Activated CD4-positive, alpha-beta T cell treated with anti-CD3 and anti-CD28 coated beads for 36 hours (primary cell): ENCODE results near the gene AGPAT3. TPM values are rescaled to one million over a fixed set of nuclear protein-coding genes. Genes with fewer than 3 reads are reported as not detected.

Experiments
- ATAC-seq: fragments of 200-7000 bp; cut with Tn5 transposase; one replicate; pipeline ENCODE4 v1.10.0; 2021; ENCODE audit warnings: mild to moderate bottlenecking, moderate library complexity
- CTCF ChIA-PET: fragments of 350-600 bp; sonication (Branson Sonifier 250); formaldehyde crosslinking; loops from one replicate; lab custom pipeline; 2021; ENCODE audit warnings: antibody characterized with exemption; lab: Charles Lee
- POLR2A ChIA-PET: fragments of 350-600 bp; sonication (Branson Sonifier 250); formaldehyde crosslinking; loops from one replicate; lab custom pipeline; 2021; ENCODE audit warnings: antibody characterized with exemption, inconsistent platforms; lab: Charles Lee
- DNase-seq: peaks from one replicate; pipeline ENCODE4 v3.0.0-alpha.2; 2020
- H3K27ac Mint-ChIP-seq: one replicate; pipeline ENCODE4 v1.8.0; 2021; ENCODE audit warnings: mixed read lengths
- H3K27me3 Mint-ChIP-seq: one replicate; pipeline ENCODE4 v1.8.0; 2021; ENCODE audit warnings: mixed read lengths
- H3K36me3 Mint-ChIP-seq: one replicate; pipeline ENCODE4 v1.8.0; 2021; ENCODE audit warnings: low read depth, mixed read lengths
- H3K4me1 Mint-ChIP-seq: one replicate; pipeline ENCODE4 v1.8.0; 2021; ENCODE audit warnings: mixed read lengths
- H3K4me3 Mint-ChIP-seq: one replicate; pipeline ENCODE4 v1.8.0; 2021; ENCODE audit warnings: mild to moderate bottlenecking, moderate library complexity, mixed read lengths
- H3K9me3 Mint-ChIP-seq: one replicate; pipeline ENCODE4 v1.8.0; 2021; ENCODE audit warnings: low read depth, mixed read lengths
- intact Hi-C, 2 experiments: fragments of 100-400 bp; cut with DNase I in 1 of 2; cut with micrococcal nuclease in 1 of 2; formaldehyde crosslinking; loops; one replicate each; pipeline versions ENCODE4 v1.14.2 to v1.15.1; 2022 to 2024; cut with DNase I, micrococcal nuclease
- total RNA-seq, 2 experiments: library from RNA; stranded (reverse); gene quantifications; one replicate each; pipeline ENCODE4 v1.2.3, GENCODE V29; 2021

Gene AGPAT3
- total RNA-seq, 2 experiments from 2014 or later, result 73.5 to 90.7 TPM

DNA sequence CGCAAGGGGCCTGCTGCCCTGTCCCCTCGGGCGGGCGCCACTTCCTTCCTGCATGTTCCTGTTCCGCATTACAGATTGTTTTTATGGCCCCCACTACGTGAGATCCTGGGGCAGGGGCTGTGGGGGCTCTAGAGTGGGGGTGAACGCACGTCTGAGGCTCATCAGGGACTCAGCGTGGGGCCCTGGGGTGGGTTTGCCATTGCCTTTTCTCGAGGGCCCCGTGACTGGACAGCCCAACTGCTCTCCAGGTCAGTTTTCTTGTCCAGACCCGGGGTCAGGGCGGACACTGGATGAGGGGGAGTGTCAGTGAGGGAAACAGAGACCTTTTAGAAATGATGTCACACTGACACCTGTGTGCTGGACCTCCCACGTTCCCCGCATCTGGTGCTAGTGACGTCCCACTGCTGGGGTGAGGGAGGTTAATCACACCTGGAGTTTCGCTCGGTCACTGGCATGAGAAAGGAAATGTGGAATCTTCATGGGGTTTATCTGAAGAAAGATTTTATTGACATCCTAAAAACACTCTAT, 65.9 kb downstream of the AGPAT3 start:
- ATAC-seq (no peak), DNase-seq (no peak)
- intact Hi-C loops, result no loop called here
- no peaks in the 10 kb centered on the region for H3K9me3 Mint-ChIP-seq
- no peak overlapping the region for H3K27ac Mint-ChIP-seq
- H3K27me3 Mint-ChIP-seq, result no peaks in the 10 kb centered on the region
- H3K4me3 Mint-ChIP-seq, result no peak overlapping the region
- CTCF ChIA-PET, result interaction anchor here (0.5 to 1.3 kb wide), 4 partner anchors 10 to 169 kb away, joined by 3 to 4 read pairs (median 3); no protein-coding TSS in a partner anchor
- peaks cover 4% of the 10 kb centered on the region for H3K36me3 Mint-ChIP-seq
- H3K4me1 Mint-ChIP-seq, result no peaks in the 10 kb centered on the region
- POLR2A ChIA-PET, result no interaction called here

DNA sequence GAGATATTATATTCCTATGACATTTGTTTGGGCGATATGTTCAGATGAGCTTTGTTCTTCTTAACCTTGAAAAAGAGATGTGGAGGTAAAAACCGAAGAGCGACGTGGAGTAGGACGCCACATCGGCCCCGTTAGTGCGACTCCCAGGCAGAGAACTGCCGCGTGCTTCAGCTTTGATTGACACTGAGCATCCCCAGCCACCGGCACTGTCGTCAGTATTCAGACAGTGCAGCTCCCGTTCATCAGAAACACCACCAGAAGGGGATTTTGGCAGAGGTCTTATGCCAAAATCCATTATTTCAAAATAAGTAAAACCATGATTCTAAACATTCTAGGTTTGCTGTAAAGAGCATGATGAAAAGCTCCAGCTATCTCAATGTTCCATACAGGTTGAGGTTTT, 66.5 kb downstream of the AGPAT3 start:
- ChIA-PET CTCF (interaction anchor here (0.6 to 1.3 kb wide), 3 partner anchors 10 to 169 kb away, joined by 3 to 4 read pairs (median 3); no protein-coding TSS in a partner anchor), POLR2A (no interaction called here)
- Mint-ChIP-seq H3K27ac (no peak overlapping the region), H3K9me3 (no peaks in the 10 kb centered on the region), H3K4me3 (no peak overlapping the region), H3K27me3 (no peaks in the 10 kb centered on the region), H3K4me1 (no peaks in the 10 kb centered on the region), H3K36me3 (peaks cover 4% of the 10 kb centered on the region)
- DNase-seq, result no peak
- intact Hi-C loops, result no loop called here
- ATAC-seq, result no peak

DNA sequence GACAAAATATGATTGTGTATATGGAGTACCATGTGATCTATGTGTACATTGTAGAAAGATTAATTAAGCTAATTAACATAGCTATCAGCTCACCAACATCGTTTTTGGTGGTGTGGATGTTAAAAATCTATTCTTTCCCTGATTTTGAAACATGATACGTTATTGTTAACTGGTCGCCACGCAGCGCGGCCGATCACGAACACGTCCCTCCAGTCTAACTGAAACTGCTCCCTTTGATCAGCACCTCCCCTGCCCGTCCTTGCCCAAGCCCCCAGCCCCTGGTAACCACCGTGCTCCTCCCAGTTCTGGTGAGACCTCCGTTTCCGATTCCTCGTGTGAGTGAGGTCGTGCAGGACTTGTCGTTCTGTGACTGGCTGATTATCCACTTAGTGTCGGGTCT, 67.0 kb downstream of the AGPAT3 start:
- no peak overlapping the region for H3K4me3 Mint-ChIP-seq
- H3K36me3 Mint-ChIP-seq, result peaks cover 4% of the 10 kb centered on the region
- ChIA-PET POLR2A (no interaction called here), CTCF (interaction anchor here (1.3 kb wide), 1 partner anchor 11 kb away, joined by 4 read pairs; no protein-coding TSS in a partner anchor)
- DNase-seq, result no peak
- no peak overlapping the region for H3K27ac Mint-ChIP-seq
- intact Hi-C loops, result no loop called here
- H3K27me3 Mint-ChIP-seq, result no peaks in the 10 kb centered on the region
- no peak for ATAC-seq
- no peaks in the 10 kb centered on the region for H3K9me3 Mint-ChIP-seq
- no peaks in the 10 kb centered on the region for H3K4me1 Mint-ChIP-seq

DNA sequence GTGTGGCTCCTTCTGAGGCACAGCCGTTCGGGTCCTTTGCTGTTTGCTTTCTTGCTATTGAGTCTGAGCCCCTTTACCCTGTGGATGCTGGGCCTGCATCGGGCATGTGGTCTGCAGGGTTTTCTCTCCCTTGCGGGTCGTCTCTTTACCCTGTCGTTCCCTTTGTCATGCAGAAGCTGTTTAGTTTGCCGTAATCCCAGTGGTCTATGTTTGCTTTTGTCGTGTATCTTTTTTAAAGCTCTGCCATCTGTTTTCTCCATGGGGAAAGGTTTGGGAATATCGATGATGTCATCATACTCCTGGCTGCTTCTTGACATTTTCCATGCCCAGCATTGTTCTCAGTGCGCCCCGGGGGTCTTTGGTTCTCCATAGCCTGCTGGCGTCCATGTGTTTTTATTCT, 68.2 kb downstream of the AGPAT3 start:
- Mint-ChIP-seq H3K4me1 (peaks cover 9% of the 10 kb centered on the region), H3K36me3 (peaks cover 4% of the 10 kb centered on the region), H3K4me3 (no peak overlapping the region), H3K27ac (no peak overlapping the region), H3K9me3 (no peaks in the 10 kb centered on the region), H3K27me3 (no peaks in the 10 kb centered on the region)
- ChIA-PET CTCF (no interaction called here), POLR2A (no interaction called here)
- DNase-seq (no peak), ATAC-seq (no peak)
- intact Hi-C loops, result no loop called here

DNA sequence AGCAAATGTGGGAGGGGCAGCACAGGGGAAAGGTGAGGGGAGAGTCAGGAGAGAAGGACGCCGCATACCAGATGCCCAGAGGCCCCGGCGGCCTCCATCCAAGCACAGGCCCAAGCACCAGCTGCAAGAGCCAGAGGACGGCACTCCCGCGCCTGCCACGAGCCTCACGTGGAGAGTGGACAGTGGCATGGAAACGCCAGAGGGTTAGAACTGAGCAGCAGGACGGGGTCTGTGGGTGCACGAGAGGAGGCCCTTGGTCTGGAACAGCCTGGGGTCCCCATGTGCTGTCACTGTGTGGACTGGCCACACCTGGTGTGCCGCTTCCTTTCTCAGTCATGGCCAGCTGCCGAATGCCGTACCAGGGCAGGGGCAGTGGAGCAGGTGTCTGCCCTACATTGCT, 68.7 kb downstream of the AGPAT3 start:
- peaks cover 2% of the 10 kb centered on the region for H3K36me3 Mint-ChIP-seq
- no peak overlapping the region for H3K4me3 Mint-ChIP-seq
- ATAC-seq (no peak), DNase-seq (no peak)
- ChIA-PET CTCF (interaction anchor here (0.6 kb wide), 1 partner anchor 227 kb away, joined by 3 read pairs; no protein-coding TSS in a partner anchor), POLR2A (no interaction called here)
- no peaks in the 10 kb centered on the region for H3K9me3 Mint-ChIP-seq
- no peaks in the 10 kb centered on the region for H3K27me3 Mint-ChIP-seq
- H3K4me1 Mint-ChIP-seq, result peaks cover 13% of the 10 kb centered on the region
- no peak overlapping the region for H3K27ac Mint-ChIP-seq
- intact Hi-C loops, result no loop called here

DNA sequence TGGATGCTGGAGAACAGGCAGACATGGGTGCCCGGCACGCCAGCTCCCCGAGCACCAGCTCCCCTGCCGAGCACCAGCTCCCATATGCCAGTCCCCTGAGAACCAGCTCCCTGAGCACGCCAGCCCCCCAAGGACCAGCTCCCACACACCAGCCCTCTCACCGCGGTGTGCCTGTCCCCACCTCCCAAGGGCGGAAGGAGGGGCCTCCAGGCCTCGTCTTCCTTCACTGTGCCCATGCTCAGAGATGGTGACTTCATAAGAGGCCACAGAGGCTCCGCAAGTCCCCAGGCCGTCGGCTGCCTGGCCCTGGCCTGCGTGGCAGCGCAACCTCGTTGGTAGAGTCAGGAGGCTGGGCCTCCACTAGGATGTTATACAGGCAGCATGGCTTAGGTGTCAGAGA, 69.1 kb downstream of the AGPAT3 start:
- H3K4me3 Mint-ChIP-seq, result no peak overlapping the region

DNA sequence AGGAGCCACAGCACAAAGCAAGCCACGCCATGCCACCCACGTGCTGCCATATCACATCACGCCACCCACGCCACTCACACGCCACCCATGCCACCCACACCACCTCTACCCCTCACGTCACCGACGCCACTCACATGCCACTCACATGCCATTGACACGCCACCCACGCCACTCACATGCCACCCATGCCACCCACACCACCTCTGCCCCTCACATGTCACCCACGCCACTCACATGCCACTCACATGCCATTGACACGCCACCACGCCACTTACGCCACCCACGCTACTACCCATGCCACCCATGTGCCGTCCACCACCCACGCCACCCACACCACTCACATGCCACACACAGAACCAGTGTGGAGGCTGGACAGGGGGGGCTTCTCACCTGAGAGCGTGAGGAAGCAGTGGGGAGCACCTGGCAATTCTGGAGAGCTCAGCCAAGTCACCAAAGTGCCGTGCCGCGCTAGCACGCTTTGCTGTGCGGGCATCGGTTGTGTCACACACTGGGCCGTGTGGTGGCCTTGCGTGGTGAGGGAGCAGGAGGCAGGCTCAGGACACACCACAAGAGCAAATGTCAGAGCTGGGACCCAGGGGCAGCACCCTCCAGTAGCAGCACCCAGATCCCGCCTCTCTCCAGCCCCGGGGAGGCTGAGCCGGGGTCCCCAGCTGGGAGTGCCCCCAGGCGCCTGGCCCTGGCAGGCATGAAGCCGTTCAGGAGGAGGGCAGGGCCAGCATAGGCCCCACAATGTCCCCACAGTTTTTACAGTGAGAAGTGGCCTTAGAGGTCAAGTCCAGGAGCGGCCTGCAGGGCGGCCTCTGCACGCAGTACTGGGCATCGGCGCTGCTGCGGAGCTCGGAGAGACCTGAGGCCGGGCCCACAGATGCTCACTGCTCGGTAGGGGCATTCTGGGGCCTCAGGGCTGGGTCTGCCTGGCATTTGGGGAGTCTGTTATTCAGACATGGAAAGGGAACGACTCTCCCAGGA, 70.0 kb downstream of the AGPAT3 start:
- Mint-ChIP-seq H3K27me3 (no peaks in the 10 kb centered on the region), H3K9me3 (no peaks in the 10 kb centered on the region), H3K27ac (no peak overlapping the region), H3K36me3 (peaks cover 5% of the 10 kb centered on the region), H3K4me1 (peaks cover 19% of the 10 kb centered on the region), H3K4me3 (no peak overlapping the region)
- POLR2A ChIA-PET, result no interaction called here
- intact Hi-C loops, result loop anchor here in 1 of 2 experiments (5.0 kb wide), 1 partner anchor 43 kb away; no protein-coding TSS in a partner anchor
- CTCF ChIA-PET, result no interaction called here
- ATAC-seq (no peak), DNase-seq (no peak)

More for the DNA sequence above, 69.1 kb downstream of the AGPAT3 start:
- ATAC-seq (no peak), DNase-seq (no peak)
- Mint-ChIP-seq H3K9me3 (no peaks in the 10 kb centered on the region), H3K27ac (no peak overlapping the region), H3K27me3 (no peaks in the 10 kb centered on the region), H3K36me3 (peaks cover 2% of the 10 kb centered on the region), H3K4me1 (peaks cover 16% of the 10 kb centered on the region)
- intact Hi-C loops, result no loop called here
- CTCF ChIA-PET, result interaction anchor here (0.6 kb wide), 1 partner anchor 227 kb away, joined by 3 read pairs; no protein-coding TSS in a partner anchor
- POLR2A ChIA-PET, result no interaction called here

DNA sequence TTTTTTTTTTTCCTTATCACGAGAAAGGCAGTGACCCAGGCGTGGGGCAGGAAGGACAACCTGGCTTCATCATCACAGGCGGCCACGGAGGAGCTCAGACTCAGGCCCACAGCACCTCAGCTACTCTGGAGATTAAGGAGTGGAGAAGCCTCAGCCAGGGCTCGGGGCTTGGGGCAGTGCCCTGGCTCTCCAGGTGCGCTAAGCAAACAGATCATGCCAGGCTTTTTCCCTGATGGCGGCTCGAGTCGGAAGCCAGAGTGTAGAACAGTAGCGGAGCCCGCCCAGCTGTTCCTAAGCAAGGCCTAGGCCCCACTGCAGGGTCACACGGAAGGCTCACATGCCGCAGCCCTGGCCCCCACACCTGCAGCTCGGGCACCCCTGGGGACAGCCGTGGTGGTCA, 70.7 kb downstream of the AGPAT3 start:
- intact Hi-C loops, result loop anchor here in 1 of 2 experiments (5.0 kb wide), 1 partner anchor 43 kb away; no protein-coding TSS in a partner anchor
- POLR2A ChIA-PET, result no interaction called here

DNA sequence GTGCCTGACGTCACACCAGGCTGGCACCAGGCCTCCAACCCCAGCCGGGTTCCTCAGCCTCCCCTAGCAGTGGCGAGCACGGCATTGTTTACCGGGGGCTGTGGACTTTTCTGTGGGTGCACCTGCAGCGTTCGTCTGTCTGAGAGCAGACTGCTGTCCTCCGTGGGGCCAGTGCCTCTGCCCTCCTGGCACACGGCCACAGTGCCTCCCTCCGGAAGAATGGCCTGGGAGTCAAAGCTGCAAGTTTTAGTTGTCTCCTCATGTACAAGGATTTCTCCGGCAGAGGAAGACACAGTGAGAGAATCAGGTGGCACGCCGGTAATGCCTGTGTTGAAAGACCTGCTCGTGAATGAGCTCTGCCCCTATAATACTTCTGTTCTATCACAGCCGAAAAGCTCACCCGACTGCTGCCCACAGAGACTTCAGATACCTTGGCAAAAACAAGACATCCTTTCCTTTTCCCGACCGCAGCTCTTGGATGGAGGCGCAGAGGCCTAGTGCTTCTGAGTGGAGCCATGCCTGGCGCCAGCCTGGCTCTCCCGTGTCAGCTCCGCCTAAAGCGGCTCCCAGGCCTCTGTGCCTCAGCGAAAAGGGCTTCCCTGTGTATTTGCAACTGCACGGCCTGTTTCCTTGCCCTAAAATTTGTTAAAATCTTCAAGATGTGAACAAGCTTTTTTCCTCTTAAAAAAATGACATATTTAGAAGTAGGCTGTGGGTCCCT, 71.4 kb downstream of the AGPAT3 start:
- H3K4me3 Mint-ChIP-seq, result no peak overlapping the region
- POLR2A ChIA-PET, result no interaction called here
- CTCF ChIA-PET, result interaction anchor here (0.9 to 5.1 kb wide), 4 partner anchors 8 to 40 kb away, joined by 3 to 22 read pairs (median 6); no protein-coding TSS in a partner anchor
- peaks cover 19% of the 10 kb centered on the region for H3K4me1 Mint-ChIP-seq
- no peak overlapping the region for H3K27ac Mint-ChIP-seq
- H3K36me3 Mint-ChIP-seq, result peaks cover 5% of the 10 kb centered on the region
- ATAC-seq, result no peak
- no peaks in the 10 kb centered on the region for H3K27me3 Mint-ChIP-seq
- no peaks in the 10 kb centered on the region for H3K9me3 Mint-ChIP-seq
- intact Hi-C loops, result loop anchor here in 1 of 2 experiments (5.0 kb wide), 1 partner anchor 44 kb away; no protein-coding TSS in a partner anchor
- no peak for DNase-seq

More for the DNA sequence above, 70.7 kb downstream of the AGPAT3 start:
- no peak overlapping the region for H3K4me3 Mint-ChIP-seq
- DNase-seq (no peak), ATAC-seq (no peak)
- H3K36me3 Mint-ChIP-seq, result peaks cover 5% of the 10 kb centered on the region
- H3K27me3 Mint-ChIP-seq, result no peaks in the 10 kb centered on the region
- peaks cover 19% of the 10 kb centered on the region for H3K4me1 Mint-ChIP-seq
- H3K9me3 Mint-ChIP-seq, result no peaks in the 10 kb centered on the region
- CTCF ChIA-PET, result interaction anchor here (0.9 kb wide), 1 partner anchor 18 kb away, joined by 3 read pairs; no protein-coding TSS in a partner anchor
- H3K27ac Mint-ChIP-seq, result no peak overlapping the region

DNA sequence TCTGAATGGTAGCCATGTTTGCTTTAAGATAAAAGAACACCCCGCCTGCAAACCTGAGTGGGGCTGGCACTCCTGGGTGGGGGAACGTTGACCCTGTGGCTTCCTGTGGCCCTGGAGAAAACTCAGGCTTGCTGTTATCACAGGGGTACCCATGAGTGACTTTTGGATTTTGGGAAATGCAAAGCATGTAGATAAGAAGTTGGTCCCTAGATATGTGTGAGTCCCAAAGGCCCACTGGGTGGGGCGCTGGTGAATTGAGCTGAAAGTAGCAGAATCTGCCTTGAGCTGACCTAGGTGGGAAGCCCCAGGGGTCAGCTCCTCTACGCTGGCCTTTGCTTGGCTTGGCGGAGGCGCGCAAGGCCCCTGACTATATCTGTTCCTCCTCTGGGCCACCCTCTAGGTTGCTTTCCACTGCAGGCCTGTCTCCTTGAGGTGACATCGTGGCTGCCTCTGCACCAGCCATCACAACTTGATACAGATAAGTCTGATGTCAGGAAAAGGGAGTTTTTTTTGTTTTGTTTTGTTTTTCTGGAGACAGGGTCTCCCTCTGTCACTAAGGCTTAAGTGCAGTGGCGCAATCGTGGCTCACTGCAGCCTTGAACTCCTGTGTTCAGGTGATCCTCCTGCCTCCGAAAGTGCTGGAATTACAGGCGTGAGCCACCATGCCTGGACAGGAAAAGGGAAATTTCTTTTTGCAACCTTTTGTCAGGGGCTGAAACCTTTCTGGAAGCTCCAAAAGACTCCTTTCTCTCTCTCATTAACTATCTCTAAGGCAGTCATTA, 72.2 kb downstream of the AGPAT3 start:
- Mint-ChIP-seq H3K9me3 (no peaks in the 10 kb centered on the region), H3K4me3 (no peak overlapping the region), H3K27ac (peak overlapping the region; percentile 13), H3K27me3 (no peaks in the 10 kb centered on the region), H3K4me1 (peaks cover 19% of the 10 kb centered on the region), H3K36me3 (peaks cover 5% of the 10 kb centered on the region)
- intact Hi-C loops, result loop anchor here in 1 of 2 experiments (5.0 kb wide), 1 partner anchor 45 kb away; no protein-coding TSS in a partner anchor
- CTCF ChIA-PET, result interaction anchor here (0.6 to 5.1 kb wide), 11 partner anchors 9 to 794 kb away, joined by 3 to 22 read pairs (median 6); no protein-coding TSS in a partner anchor
- ATAC-seq (no peak), DNase-seq (no peak)
- POLR2A ChIA-PET, result interaction anchor here (0.7 to 1.0 kb wide), 2 partner anchors 10 to 65 kb away, joined by 3 to 7 read pairs; no protein-coding TSS in a partner anchor
